ENCODE measurements around the gene MEI1. TPM values are rescaled to one million over a fixed set of nuclear protein-coding genes. Genes with fewer than 3 reads are reported as not detected.
A peak's percentile ranks its signal among the peaks of the same experiment; 100 is the strongest.

Gene MEI1
- total RNA-seq, 2 experiments from 2014 or later = 54.6 to 60.0 TPM

DNA sequence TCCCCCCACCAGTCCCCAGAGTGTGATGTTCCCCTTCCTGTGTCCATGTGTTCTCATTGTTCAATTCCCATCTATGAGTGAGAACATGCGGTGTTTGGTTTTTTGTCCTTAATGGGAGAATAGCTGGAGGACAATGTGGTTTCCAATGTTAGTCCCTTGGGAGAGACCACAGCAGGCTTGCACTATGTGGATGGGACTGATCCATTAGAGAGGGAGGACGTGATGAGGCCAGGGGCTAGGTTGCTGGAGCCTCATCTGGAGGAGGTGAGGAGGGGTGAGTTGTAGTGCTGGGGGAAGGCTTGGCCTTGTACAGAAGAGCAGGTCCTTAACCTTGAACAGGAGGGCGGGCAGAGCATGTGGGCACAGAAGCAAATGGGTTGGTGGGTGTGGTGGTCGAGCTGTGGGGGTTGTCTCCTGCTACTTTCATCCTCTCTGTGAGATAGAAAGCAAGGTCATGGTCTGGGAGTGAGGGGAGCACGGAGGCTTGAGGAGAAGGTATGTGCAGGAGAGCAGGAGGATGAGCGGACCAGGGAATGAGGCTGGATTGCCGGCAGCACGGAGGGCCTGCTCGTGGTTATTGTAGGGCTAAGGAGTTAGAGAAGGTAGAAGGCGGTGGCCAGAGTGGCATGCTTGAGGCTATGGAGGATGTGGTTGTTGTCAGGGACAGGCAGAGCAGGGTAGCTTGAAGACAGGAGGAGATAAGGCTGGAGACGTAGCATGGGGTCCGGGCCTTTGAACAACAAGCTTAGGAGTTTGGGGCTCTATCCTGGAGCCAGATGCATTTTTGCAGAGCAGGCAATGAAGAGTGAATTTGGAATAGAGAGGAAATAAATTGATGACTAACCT is 122.4 kb downstream of the MEI1 start:
- peaks cover 11% of the 10 kb centered on the region for H3K36me3 Mint-ChIP-seq (ENCODE audit: low read depth)
- H3K9me3 Mint-ChIP-seq = no peaks in the 10 kb centered on the region
- no peak for DNase-seq
- CTCF ChIA-PET = interaction anchor here (0.6 to 1.7 kb wide), 7 partner anchors 10 to 145 kb away, joined by 3 to 6 read pairs (median 3); no protein-coding TSS in a partner anchor
- peak overlapping the region; percentile 20 for H3K27ac Mint-ChIP-seq
- H3K4me1 Mint-ChIP-seq = peaks cover 18% of the 10 kb centered on the region
- H3K27me3 Mint-ChIP-seq = no peaks in the 10 kb centered on the region
- POLR2A ChIA-PET = no interaction called here
- H3K4me3 Mint-ChIP-seq = no peak overlapping the region

DNA sequence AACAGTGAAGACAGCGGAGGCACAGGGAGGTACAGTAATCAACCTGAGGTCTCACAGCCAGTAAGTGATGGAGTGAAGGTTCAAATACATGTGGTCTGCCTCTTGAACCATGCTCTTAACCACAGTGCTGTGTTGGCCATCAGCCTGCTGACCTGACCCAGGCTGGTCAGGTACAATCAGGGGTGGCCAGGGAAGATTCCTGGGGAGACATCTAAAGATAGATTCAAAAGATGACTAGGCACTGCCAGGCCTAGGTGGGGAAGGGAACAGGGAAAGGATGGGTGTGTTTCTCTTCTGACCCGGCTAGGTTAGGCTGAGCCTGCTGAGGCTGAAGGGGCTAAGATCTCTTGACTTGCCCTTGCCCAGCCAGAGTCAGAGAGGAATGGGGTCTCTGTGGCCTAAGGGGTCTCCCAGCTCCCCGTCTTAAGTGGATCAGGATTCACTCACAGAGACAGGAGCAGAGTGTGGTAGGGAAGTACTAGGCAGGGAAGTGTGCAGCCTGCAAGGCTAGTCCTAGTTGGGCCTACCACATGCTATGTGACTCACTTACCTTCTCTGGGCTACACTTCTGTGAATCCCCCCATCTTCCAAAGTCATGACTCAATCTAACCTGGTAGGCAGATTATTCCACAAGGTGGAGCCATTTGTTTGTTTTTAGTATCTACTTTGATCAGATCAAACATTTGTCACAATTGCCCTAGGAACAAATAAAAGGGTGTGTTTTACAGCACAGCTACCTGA is 123.2 kb downstream of the MEI1 start:
- Mint-ChIP-seq H3K27me3 (no peaks in the 10 kb centered on the region), H3K27ac (peak overlapping the region; percentile 20), H3K4me3 (no peak overlapping the region), H3K9me3 (no peaks in the 10 kb centered on the region), H3K36me3 (ENCODE audit: low read depth) (peaks cover 13% of the 10 kb centered on the region), H3K4me1 (peaks cover 17% of the 10 kb centered on the region)
- DNase-seq = peak; percentile 61
- ChIA-PET POLR2A (no interaction called here), CTCF (interaction anchor here (0.6 to 1.5 kb wide), 11 partner anchors 9 to 935 kb away, joined by 3 to 6 read pairs (median 4); partner anchors contain the start of gene CENPM)

DNA sequence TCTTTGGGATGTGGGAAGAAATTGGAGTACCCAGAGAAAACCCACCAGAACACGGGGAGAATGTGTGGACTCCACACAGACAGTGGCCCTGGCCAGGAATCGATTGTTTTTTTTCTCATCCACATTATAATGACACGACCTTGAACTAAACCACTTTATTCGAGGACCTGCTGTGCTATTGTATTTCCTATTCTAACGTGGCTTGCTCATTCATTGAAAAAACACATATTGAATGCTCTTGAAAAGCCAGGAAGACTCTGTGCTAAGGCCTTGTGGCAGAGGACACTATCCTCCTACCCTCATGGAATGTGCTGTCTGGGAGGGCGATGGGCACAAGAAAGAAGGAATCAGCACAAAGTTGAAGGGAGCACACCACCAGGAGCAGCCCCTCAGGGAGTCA is 124.5 kb downstream of the MEI1 start:
- no peak overlapping the region for H3K4me3 Mint-ChIP-seq

DNA sequence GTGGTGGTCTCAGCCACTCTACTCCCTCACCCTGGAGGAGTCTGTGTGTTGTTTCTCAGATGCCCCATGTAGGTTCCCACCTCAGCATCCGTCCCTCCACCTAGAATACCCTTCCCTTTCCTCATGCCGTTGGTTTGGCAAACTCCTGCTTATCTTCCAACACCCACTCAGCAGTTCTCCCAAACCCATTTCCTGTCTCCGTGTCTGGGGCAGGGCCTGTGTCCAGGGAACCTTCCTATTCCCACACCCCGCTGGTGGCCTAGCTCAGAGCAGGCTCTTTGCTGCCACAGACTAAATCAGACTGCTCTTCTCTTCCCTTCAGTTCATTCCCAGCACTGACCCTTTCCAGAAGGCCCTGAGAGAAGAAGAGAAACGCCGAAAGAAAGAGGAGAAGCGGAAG is 126.1 kb downstream of the MEI1 start:
- no peak overlapping the region for H3K4me3 Mint-ChIP-seq
- peaks cover 21% of the 10 kb centered on the region for H3K4me1 Mint-ChIP-seq
- no peak for DNase-seq
- CTCF ChIA-PET = interaction anchor here (1.1 to 2.1 kb wide), 4 partner anchors 26 to 121 kb away, joined by 3 to 15 read pairs (median 6); partner anchors contain the start of gene CCDC134
- H3K9me3 Mint-ChIP-seq = no peaks in the 10 kb centered on the region
- peaks cover 23% of the 10 kb centered on the region for H3K36me3 Mint-ChIP-seq (ENCODE audit: low read depth)
- H3K27me3 Mint-ChIP-seq = no peaks in the 10 kb centered on the region
- POLR2A ChIA-PET = no interaction called here
- peak overlapping the region; percentile 42 for H3K27ac Mint-ChIP-seq

More for the DNA sequence above, 124.5 kb downstream of the MEI1 start:
- Mint-ChIP-seq H3K4me1 (peaks cover 19% of the 10 kb centered on the region), H3K27me3 (no peaks in the 10 kb centered on the region), H3K27ac (no peak overlapping the region), H3K36me3 (ENCODE audit: low read depth) (peaks cover 13% of the 10 kb centered on the region), H3K9me3 (no peaks in the 10 kb centered on the region)
- DNase-seq = no peak
- ChIA-PET POLR2A (interaction anchor here (0.7 kb wide), 1 partner anchor 1785 kb away, joined by 3 read pairs; no protein-coding TSS in a partner anchor), CTCF (interaction anchor here (0.6 kb wide), 1 partner anchor 41 kb away, joined by 3 read pairs; no protein-coding TSS in a partner anchor)

DNA sequence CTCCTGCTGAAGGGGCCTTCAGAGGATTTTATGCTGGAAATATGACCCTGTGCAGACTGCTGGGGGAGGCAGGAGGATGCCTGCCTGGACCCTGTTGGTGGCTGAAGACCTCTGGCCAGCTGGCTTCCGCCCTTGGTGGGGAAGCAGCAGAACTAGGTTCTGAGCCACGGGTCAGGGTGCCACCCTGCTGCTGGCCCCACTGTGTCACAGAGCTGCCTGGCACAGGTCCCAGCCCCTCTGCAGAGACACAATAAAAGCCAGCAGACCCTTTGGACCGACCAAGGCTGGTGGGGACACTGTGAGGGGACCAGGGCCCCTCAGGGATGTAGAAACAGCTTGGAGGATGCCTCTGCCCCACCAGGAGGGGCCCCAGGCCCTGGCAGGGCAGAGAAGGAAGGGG is 126.7 kb downstream of the MEI1 start:
- H3K27me3 Mint-ChIP-seq = no peaks in the 10 kb centered on the region
- peak overlapping the region; percentile 3 for H3K27ac Mint-ChIP-seq

DNA sequence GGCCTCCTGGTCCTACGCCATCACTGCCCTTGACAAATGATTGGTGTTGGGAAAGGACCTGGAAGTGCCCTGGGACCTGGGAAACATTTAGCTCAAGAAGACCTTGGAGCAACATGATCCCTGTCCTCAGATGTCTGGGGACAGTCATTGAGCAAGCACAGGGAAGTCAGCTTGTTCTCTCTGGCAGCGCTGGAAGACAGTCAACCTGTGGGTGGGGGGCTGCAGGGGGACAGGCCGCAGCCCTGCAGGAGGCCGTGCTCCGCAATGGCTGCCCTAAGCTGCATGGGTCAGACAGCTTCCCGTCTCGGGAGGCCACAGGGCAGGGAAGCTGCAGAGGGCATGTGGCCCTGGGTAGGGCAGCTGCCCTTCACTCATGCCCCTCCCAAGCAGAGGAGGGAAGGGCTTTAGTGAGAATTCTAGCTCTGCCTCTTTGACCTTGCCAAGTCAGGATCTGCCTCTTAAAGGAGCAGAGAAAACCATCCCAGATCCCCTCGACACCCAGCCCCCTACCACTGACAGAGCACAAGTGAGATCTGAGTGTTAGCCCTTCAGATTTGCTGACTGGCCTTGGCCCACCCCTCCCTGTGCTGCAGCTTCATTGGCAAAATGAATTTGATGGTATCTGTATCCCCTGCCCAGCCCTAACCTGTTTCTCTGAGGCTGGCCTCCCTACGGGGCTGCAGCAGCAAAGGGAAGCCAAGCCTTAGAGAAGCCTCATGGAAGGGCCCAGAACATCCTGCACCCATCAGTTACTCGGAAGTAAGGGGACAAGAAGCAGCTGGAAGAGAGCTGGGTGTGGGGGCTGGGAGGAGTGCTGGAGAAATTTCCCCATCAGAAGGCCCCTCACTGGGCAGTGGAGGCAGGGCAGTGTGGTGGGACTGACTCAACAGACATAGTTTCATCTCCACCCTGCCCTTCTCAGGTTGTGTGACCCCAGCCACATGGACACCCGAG is 127.4 kb downstream of the MEI1 start:
- Mint-ChIP-seq H3K9me3 (peaks cover 4% of the 10 kb centered on the region), H3K36me3 (ENCODE audit: low read depth) (peaks cover 35% of the 10 kb centered on the region), H3K4me3 (no peak overlapping the region), H3K27ac (peak overlapping the region; percentile 3), H3K4me1 (peaks cover 24% of the 10 kb centered on the region), H3K27me3 (no peaks in the 10 kb centered on the region)
- ChIA-PET CTCF (interaction anchor here (0.6 to 2.1 kb wide), 6 partner anchors 27 to 610 kb away, joined by 3 to 15 read pairs (median 4); partner anchors contain the start of gene CCDC134), POLR2A (no interaction called here)
- no peak for DNase-seq

More for the DNA sequence above, 126.7 kb downstream of the MEI1 start:
- Mint-ChIP-seq H3K36me3 (ENCODE audit: low read depth) (peaks cover 28% of the 10 kb centered on the region), H3K4me1 (peaks cover 23% of the 10 kb centered on the region), H3K9me3 (no peaks in the 10 kb centered on the region), H3K4me3 (no peak overlapping the region)
- DNase-seq = no peak
- ChIA-PET CTCF (interaction anchor here (0.8 to 2.1 kb wide), 5 partner anchors 26 to 120 kb away, joined by 3 to 15 read pairs (median 3); partner anchors contain the start of gene CCDC134), POLR2A (no interaction called here)

DNA sequence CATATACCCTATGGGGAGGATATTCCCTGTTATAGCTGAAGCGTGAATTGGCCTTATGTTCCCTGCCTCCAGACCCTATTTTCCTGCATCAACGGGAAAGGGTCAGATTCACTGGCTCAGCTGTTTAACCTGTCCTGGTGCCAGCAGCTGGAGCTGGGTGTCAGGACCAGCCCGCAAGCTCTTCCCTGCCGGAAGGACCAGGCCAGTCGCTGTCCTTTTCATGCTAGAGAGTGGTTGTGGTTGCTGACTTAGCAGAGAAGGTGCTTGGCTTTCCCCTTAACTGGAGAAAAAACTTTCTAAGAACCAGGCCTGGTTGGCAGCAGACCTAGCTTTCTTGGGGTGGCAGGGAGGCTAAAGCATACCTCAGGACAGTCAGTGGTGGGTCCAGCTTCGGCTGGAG is 128.4 kb downstream of the MEI1 start:
- Mint-ChIP-seq H3K4me1 (peaks cover 25% of the 10 kb centered on the region), H3K27ac (no peak overlapping the region), H3K4me3 (no peak overlapping the region), H3K9me3 (peaks cover 7% of the 10 kb centered on the region), H3K27me3 (no peaks in the 10 kb centered on the region), H3K36me3 (ENCODE audit: low read depth) (peaks cover 41% of the 10 kb centered on the region)
- CTCF ChIA-PET = interaction anchor here (0.6 kb wide), 1 partner anchor 609 kb away, joined by 4 read pairs; no protein-coding TSS in a partner anchor
- POLR2A ChIA-PET = no interaction called here
- DNase-seq = no peak

DNA sequence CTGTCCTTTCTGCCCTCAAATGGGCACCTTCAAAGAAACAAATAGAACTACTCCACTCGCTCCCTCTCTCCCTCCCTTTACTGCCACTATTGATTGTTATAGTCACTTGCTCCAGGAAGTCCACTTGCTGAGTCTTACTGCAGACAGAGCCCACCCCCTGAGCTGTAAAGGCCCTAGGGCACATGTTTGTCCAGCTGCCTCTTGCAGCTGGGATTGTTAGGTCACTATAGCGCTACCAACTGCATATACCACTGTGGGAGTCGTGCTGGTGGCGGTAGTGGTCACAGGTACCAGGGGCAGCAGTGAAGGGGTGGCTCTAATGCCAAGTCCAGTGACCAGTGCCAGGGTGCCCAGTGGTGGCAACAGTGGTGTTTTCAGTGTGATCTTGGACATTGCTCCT is 129.2 kb downstream of the MEI1 start:
- ChIA-PET CTCF (interaction anchor here (0.6 to 2.4 kb wide), 3 partner anchors 10 to 132 kb away, joined by 3 to 7 read pairs (median 5); no protein-coding TSS in a partner anchor), POLR2A (no interaction called here)
- Mint-ChIP-seq H3K4me3 (no peak overlapping the region), H3K36me3 (ENCODE audit: low read depth) (peaks cover 41% of the 10 kb centered on the region), H3K9me3 (peaks cover 7% of the 10 kb centered on the region), H3K27ac (no peak overlapping the region), H3K4me1 (peaks cover 22% of the 10 kb centered on the region), H3K27me3 (no peaks in the 10 kb centered on the region)
- no peak for DNase-seq

DNA sequence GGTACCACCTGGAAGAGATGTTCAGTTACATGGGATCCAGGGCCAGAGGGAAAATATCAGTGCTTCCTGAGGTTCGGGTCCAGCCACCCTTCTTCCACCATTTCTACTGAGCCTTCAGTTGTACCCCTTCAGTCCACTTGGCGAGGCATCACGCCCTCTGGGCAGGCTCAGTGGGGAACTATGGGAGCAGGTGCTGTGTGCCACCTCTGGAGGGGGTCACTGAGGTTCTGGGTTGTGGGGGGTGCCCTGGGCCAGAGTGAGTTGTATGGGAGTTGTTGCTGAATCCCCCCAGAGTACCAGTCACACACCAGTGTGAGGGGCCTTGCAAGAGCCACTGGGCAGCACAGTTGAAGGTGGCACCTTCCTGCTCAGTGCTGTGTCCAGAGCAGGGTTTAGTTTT is 130.9 kb downstream of the MEI1 start:
- CTCF ChIA-PET = interaction anchor here (1.4 to 2.4 kb wide), 2 partner anchors 12 to 27 kb away, joined by 3 to 7 read pairs; no protein-coding TSS in a partner anchor
- no peak overlapping the region for H3K4me3 Mint-ChIP-seq
- H3K4me1 Mint-ChIP-seq = peaks cover 34% of the 10 kb centered on the region
- no peak for DNase-seq
- H3K36me3 Mint-ChIP-seq (ENCODE audit: low read depth) = peaks cover 46% of the 10 kb centered on the region
- no peak overlapping the region for H3K27ac Mint-ChIP-seq
- H3K27me3 Mint-ChIP-seq = no peaks in the 10 kb centered on the region
- POLR2A ChIA-PET = no interaction called here
- peaks cover 7% of the 10 kb centered on the region for H3K9me3 Mint-ChIP-seq

DNA sequence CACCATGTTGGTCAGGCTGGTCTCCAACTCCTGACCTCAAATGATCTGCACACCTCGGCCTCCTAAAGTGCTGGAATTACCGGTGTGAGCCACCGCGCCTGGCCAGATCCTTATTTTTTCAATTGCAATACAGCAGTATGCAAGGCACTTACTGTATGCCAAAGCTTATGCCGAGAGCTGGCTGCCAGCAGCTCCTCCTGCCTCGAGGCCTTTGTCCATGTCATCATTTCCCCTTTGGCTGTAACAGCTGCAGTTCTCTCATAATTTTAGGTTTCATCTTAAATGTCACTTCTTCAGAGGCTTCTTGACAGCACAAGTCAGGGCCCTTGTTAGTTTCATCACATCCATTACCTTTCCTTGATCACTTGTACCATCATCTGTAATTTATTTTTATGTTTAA is 132.1 kb downstream of the MEI1 start:
- peaks cover 42% of the 10 kb centered on the region for H3K4me1 Mint-ChIP-seq
- H3K27me3 Mint-ChIP-seq = no peaks in the 10 kb centered on the region
- ChIA-PET CTCF (interaction anchor here (0.7 to 2.4 kb wide), 6 partner anchors 9 to 194 kb away, joined by 3 to 11 read pairs (median 4); no protein-coding TSS in a partner anchor), POLR2A (no interaction called here)
- H3K4me3 Mint-ChIP-seq = peak overlapping the region; percentile 93
- H3K36me3 Mint-ChIP-seq (ENCODE audit: low read depth) = peaks cover 50% of the 10 kb centered on the region
- H3K9me3 Mint-ChIP-seq = peaks cover 7% of the 10 kb centered on the region
- H3K27ac Mint-ChIP-seq = peak overlapping the region; percentile 100
- no peak for DNase-seq

DNA sequence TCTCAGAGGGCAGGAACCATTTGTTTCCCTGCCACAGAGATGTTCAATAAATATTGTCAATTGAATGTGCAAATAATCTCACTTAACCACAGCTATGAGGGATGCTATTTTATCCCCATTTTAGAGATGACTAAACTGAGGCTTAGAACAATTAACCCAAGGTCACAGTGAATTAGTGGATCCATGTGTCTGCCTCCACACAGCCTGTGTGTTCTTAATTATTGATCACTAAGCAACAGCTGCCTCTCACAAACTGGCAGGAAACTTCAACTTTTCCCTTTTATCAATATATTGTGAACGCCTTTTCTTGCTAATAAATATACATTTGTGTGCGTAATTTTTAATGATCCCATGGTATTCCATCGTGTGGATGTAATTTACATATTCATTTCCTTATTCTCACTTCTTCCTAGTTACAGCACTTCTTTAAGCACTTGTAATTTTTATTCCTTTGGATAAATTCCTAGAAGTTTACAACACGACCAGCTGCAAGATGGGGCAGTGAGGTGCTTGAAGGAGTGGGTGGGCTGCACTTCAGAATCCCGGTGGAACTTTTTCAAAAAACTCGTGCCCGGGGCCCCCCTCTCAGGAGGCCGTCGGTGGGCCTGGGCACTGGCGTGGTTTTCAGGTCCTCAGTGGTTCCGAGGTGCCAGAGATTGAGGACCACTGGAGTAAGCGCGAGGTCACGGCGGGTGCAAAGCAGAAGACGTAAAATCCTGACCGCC is 132.7 kb downstream of the MEI1 start:
- H3K4me3 Mint-ChIP-seq = peak overlapping the region; percentile 93
- H3K27ac Mint-ChIP-seq = peak overlapping the region; percentile 100
- POLR2A ChIA-PET = interaction anchor here (0.5 to 1.2 kb wide), 7 partner anchors 11 to 280 kb away, joined by 3 to 8 read pairs (median 4); partner anchors contain the start of genes CCDC134 and NDUFA6
- H3K27me3 Mint-ChIP-seq = no peaks in the 10 kb centered on the region
- DNase-seq = no peak
- H3K4me1 Mint-ChIP-seq = peaks cover 48% of the 10 kb centered on the region
- peaks cover 55% of the 10 kb centered on the region for H3K36me3 Mint-ChIP-seq (ENCODE audit: low read depth)
- CTCF ChIA-PET = interaction anchor here (0.7 to 2.4 kb wide), 7 partner anchors 9 to 193 kb away, joined by 3 to 11 read pairs (median 6); partner anchors contain the start of gene CENPM
- peaks cover 7% of the 10 kb centered on the region for H3K9me3 Mint-ChIP-seq
